ENCODE results near the gene RPL39L.

The RPL39L gene

GRCh38 chr3:187150599-187150998 is 11.3 kb upstream of the RPL39L start (continued):
- TF ChIP-seq, protein P1, sequence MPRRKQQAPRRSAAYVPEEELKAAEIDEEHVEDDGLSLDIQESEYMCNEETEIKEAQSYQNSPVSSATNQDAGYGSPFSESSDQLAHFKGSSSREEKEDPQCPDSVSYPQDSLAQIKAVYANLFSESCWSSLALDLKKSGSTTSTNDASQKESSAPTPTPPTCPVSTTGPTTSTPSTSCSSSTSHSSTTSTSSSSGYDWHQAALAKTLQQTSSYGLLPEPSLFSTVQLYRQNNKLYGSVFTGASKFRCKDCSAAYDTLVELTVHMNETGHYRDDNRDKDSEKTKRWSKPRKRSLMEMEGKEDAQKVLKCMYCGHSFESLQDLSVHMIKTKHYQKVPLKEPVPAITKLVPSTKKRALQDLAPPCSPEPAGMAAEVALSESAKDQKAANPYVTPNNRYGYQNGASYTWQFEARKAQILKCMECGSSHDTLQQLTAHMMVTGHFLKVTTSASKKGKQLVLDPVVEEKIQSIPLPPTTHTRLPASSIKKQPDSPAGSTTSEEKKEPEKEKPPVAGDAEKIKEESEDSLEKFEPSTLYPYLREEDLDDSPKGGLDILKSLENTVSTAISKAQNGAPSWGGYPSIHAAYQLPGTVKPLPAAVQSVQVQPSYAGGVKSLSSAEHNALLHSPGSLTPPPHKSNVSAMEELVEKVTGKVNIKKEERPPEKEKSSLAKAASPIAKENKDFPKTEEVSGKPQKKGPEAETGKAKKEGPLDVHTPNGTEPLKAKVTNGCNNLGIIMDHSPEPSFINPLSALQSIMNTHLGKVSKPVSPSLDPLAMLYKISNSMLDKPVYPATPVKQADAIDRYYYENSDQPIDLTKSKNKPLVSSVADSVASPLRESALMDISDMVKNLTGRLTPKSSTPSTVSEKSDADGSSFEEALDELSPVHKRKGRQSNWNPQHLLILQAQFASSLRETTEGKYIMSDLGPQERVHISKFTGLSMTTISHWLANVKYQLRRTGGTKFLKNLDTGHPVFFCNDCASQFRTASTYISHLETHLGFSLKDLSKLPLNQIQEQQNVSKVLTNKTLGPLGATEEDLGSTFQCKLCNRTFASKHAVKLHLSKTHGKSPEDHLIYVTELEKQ (tag by site-specific recombination; IDR thresholded peaks at IDR 0.05; ENCODE audit: borderline replicate concordance) = no peak

- POLR2A ChIA-PET = interaction anchor here (0.6 to 0.9 kb wide), 2 partner anchors 11 to 83 kb away, joined by 3 to 5 read pairs; partner anchors contain the start of gene RPL39L
- H3K36me3 ChIP-seq (ENCODE audit: control insufficient read depth in 2 of 2, insufficient read depth in 1 of 2, low read length in 2 of 2) = no peaks in the 10 kb centered on the region
- TF ChIP-seq RBAK (tag by site-specific recombination; IDR thresholded peaks at IDR 0.05) (no peak), TCF7L2 (IDR thresholded peaks at IDR 0.05; ENCODE audit: borderline replicate concordance, low read depth, low read length) (no peak), ZNF561 (tag by site-specific recombination; IDR thresholded peaks at IDR 0.05; ENCODE audit: borderline replicate concordance) (no peak), ZNF324 (tag by site-specific recombination; IDR thresholded peaks at IDR 0.05) (no peak), ZNF670 (tag by site-specific recombination; IDR thresholded peaks at IDR 0.05; ENCODE audit: low read depth) (no peak), ZNF529 (tag by site-specific recombination; IDR thresholded peaks at IDR 0.05; ENCODE audit: insufficient replicate concordance) (no peak), KLF17 (tag by site-specific recombination; IDR thresholded peaks at IDR 0.05) (no peak), ZBTB21 (tag by site-specific recombination; IDR thresholded peaks at IDR 0.05) (no peak), ZNF548 (tag by site-specific recombination; IDR thresholded peaks at IDR 0.05) (no peak), KLF9 (tag by site-specific recombination; IDR thresholded peaks at IDR 0.05; ENCODE audit: low read depth) (no peak), ZFP37 (tag by site-specific recombination; IDR thresholded peaks at IDR 0.05) (no peak)
- TF ChIP-seq, protein P2, sequence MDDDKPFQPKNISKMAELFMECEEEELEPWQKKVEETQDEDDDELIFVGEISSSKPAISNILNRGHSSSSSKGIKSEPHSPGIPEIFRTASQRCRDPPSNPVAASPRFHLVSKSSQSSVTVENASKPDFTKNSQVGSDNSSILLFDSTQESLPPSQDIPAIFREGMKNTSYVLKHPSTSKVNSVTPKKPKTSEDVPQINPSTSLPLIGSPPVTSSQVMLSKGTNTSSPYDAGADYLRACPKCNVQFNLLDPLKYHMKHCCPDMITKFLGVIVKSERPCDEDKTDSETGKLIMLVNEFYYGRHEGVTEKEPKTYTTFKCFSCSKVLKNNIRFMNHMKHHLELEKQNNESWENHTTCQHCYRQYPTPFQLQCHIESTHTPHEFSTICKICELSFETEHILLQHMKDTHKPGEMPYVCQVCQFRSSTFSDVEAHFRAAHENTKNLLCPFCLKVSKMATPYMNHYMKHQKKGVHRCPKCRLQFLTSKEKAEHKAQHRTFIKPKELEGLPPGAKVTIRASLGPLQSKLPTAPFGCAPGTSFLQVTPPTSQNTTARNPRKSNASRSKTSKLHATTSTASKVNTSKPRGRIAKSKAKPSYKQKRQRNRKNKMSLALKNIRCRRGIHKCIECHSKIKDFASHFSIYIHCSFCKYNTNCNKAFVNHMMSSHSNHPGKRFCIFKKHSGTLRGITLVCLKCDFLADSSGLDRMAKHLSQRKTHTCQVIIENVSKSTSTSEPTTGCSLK (tag by site-specific recombination; IDR thresholded peaks at IDR 0.05) = no peak
- TF ChIP-seq, protein P3, sequence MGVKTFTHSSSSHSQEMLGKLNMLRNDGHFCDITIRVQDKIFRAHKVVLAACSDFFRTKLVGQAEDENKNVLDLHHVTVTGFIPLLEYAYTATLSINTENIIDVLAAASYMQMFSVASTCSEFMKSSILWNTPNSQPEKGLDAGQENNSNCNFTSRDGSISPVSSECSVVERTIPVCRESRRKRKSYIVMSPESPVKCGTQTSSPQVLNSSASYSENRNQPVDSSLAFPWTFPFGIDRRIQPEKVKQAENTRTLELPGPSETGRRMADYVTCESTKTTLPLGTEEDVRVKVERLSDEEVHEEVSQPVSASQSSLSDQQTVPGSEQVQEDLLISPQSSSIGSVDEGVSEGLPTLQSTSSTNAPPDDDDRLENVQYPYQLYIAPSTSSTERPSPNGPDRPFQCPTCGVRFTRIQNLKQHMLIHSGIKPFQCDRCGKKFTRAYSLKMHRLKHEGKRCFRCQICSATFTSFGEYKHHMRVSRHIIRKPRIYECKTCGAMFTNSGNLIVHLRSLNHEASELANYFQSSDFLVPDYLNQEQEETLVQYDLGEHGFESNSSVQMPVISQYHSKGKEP (tag by site-specific recombination; IDR thresholded peaks at IDR 0.05) = no peak
- no peak overlapping the region for H3K4me3 ChIP-seq (ENCODE audit: low read depth, low read length)
- no peak overlapping the region for H3K27ac ChIP-seq (ENCODE audit: extremely low read depth, low read depth, low read length)
- no peaks in the 10 kb centered on the region for H3K9me3 ChIP-seq (ENCODE audit: control insufficient read depth, insufficient read depth, low read depth, low read length)
- CTCF ChIA-PET = interaction anchor here (0.6 to 4.4 kb wide), 8 partner anchors 10 to 341 kb away, joined by 3 to 22 read pairs (median 4); partner anchors contain the start of gene RPL39L
- H3K4me1 ChIP-seq (ENCODE audit: control insufficient read depth, insufficient read depth, low read length) = no peaks in the 10 kb centered on the region
These were observed 10.9 kb upstream of the RPL39L start for GRCh38 chr3:187150186-187150585.

DNA sequence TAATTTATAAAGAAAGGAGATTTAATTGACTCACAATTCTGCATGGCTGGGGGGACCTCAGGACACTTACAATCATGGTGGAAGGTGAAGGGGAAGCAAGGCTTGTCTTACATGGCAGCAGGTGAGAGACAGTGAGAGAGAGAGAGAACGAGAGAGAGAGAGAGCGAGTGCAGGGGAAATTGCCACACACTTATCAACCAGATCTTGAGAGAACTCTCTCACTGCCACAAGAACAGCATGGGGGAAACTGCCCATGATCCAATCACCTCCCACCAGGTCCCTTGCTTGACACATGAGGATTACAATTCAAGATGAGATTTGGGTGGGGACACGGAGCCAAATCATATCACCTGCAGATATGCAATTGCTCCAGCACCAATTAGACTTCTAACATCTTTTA is 7.1 kb upstream of the RPL39L start:
- Histone ChIP-seq H3K4me1 (ENCODE audit: control insufficient read depth, insufficient read depth, low read length) (no peaks in the 10 kb centered on the region), H3K27ac (ENCODE audit: extremely low read depth, low read depth, low read length) (no peak overlapping the region), H3K4me3 (ENCODE audit: low read depth, low read length) (no peak overlapping the region), H3K36me3 (ENCODE audit: control insufficient read depth in 2 of 2, insufficient read depth in 1 of 2, low read length in 2 of 2) (no peaks in the 10 kb centered on the region), H3K9me3 (ENCODE audit: control insufficient read depth, insufficient read depth, low read depth, low read length) (no peaks in the 10 kb centered on the region)
- ChIA-PET POLR2A (no interaction called here), CTCF (no interaction called here)
- no peak for TF ChIP-seq BCL11B (tag by site-specific recombination; IDR thresholded peaks at IDR 0.05; ENCODE audit: low read depth)
- peak; percentile 54; the same call in 1 of the 2 replicates for TF ChIP-seq ZNF596 (tag by site-specific recombination; IDR thresholded peaks at IDR 0.05)
